ENCODE results near the gene FAM163B. TPM values are rescaled to one million over a fixed set of nuclear protein-coding genes. Genes with fewer than 3 reads are reported as not detected.
"Not testable (repeated sequence)": the region's sequence is repeated elsewhere in the genome, so short reads cannot be mapped to it uniquely, and the experiment has no call there.

Gene FAM163B
- total RNA-seq, 1 experiment from 2014 or later: not detected

DNA sequence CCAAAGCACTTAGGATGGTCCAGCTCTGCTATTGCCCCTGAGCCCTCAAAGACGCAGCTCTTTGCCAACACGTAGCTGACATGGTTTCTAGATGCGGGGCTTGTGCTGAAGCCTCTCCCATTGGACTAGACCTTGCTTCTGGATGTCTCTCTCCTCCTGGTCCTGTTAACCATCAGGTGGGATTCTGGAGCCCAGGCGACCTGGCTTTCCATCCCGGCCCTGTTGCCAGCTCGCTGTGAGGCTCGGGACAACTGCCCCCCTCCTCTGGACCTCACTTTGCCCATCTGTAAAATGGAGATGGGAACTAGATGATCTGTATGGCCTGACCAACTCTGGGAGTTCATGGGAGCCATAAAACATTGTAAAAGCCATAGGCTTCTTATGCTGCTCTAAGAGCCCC lies 31.0 kb upstream of the FAM163B start:
- no peak for DNase-seq (ENCODE audit: low read depth)

DNA sequence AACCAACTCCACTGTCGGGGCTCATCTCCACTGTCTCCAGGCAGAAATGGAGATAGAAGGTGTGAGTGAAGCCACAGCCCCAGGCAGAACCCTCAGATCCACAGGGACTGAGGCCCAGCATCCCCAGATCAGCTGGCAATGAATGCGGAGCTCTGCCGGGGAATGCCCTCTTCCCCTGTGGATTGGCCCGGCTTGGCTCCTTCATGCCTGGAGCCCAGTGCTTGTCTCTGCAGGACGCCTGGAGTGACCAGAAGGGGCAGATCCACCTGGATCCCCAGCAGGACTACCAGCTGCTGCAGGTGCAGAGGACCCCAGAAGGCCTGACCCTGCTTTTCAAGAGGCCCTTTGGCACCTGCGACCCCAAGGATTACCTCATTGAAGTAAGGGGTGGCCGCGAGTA lies 30.4 kb upstream of the FAM163B start:
- DNase-seq (ENCODE audit: low read depth): no peak

- no peak for DNase-seq (ENCODE audit: low read depth)
Observed at GRCh38 chr9:133638711-133639110, 29.5 kb upstream of the FAM163B start.

GRCh38 chr9:133638076-133638475 lies 28.9 kb upstream of the FAM163B start:
- DNase-seq (ENCODE audit: low read depth): no peak

- DNase-seq (ENCODE audit: low read depth): no peak
Observed at GRCh38 chr9:133637451-133638055, 28.4 kb upstream of the FAM163B start.

DNA sequence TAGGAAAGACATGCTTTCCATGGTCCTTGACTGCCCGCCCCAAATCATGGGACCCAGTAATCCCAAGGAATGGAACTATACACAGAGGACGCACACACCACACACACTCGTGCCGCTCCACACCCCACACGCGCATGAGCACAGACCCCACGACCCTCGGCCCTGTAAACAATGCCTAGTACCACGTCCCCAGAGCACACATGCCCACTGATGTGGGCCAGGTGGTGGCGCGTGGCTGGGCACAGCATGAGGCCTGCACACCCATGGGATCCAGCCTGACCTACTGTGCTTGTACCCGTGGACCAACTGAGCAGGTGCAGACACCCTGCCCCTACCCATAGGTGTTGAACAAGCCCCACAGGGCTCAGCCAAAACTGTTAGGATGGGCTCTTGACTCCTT lies 27.7 kb upstream of the FAM163B start:
- DNase-seq (ENCODE audit: low read depth): no peak

DNA sequence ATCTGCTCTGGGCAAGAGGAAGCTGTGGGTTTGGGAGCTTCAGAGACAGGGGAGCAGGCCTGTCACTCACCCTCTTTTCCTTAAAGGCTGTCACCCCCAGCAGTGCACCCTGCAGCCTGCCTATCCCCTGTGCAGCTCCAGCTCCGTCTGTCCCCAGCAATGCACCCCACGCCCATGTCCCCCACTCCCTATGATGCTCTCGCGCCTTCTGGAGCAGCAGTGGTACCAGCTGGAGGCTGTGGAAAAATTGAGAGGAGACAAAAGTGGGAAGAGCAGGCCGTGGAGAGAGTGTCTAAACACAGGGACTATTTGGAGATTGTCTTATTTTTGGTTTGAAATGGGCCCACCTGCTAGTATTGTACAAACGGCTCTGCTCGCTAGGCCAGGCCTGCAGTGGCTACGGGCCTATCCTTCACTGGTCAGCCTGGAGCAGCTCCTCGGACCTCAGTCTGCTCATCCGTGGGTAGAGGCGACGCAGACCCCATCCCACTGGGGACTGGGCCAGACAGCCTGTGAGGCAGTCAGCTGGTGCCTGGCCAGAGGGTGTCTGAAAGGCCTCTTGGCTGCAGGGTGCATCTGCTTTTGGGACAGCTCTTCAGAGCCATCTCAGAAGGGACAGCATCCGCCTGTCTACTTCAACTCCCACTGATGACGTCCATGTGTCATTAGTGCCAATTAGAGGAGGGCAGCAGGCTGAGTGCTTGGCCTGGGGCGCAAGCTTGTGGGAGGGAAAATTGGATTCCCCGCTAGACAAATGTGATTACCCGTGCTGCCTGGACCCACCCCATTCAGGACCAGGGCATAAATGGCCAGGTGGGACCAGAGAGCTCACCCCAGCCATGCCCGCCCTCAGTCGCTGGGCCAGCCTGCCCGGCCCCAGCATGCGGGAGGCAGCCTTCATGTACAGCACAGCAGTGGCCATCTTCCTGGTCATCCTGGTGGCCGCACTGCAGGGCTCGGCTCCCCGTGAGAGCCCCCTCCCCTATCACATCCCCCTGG lies 26.6 kb upstream of the FAM163B start, which contains the start of gene DBH:
TSS of gene DBH (plus strand) at position 831 of the 999 bp plus-strand sequence. CDS start at position 840, 9 bp downstream.
- DNase-seq (ENCODE audit: low read depth): no peak

GRCh38 chr9:133635098-133635497 lies 25.9 kb upstream of the FAM163B start:
- no peak for DNase-seq (ENCODE audit: low read depth)

DNA sequence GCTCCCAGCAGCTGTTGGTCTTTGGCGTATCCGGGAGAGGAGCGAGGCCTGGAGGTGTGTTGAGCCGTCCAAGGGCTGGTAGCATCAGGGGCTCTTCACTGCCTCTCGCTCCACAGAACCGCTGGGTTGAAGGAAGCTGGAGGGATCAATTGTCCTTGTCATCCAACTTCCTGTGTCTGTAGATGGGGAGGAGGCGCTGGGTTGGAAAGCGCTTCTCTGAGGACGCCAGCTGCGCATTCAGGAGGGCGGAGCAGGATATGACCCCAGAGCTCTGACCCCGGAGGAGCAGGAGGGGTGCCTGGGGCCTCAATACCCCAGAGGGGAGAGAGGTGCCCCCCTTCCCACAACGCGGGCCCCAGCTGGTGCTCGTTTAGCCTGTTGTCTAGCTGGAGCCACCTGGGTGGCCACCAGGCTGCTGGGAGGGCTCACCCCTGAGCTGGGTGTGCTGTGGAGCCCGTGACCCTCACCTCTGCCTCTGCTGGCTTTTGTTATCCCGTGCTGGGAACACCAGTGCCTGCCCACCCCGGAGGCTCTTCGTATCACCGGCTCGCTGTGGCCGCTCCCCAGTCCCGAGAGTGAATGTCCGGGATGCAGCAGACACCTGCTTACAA lies 25.0 kb upstream of the FAM163B start:
- DNase-seq (ENCODE audit: low read depth): no peak

- DNase-seq (ENCODE audit: low read depth): no peak
Observed at GRCh38 chr9:133633681-133634080, 24.5 kb upstream of the FAM163B start.

DNA sequence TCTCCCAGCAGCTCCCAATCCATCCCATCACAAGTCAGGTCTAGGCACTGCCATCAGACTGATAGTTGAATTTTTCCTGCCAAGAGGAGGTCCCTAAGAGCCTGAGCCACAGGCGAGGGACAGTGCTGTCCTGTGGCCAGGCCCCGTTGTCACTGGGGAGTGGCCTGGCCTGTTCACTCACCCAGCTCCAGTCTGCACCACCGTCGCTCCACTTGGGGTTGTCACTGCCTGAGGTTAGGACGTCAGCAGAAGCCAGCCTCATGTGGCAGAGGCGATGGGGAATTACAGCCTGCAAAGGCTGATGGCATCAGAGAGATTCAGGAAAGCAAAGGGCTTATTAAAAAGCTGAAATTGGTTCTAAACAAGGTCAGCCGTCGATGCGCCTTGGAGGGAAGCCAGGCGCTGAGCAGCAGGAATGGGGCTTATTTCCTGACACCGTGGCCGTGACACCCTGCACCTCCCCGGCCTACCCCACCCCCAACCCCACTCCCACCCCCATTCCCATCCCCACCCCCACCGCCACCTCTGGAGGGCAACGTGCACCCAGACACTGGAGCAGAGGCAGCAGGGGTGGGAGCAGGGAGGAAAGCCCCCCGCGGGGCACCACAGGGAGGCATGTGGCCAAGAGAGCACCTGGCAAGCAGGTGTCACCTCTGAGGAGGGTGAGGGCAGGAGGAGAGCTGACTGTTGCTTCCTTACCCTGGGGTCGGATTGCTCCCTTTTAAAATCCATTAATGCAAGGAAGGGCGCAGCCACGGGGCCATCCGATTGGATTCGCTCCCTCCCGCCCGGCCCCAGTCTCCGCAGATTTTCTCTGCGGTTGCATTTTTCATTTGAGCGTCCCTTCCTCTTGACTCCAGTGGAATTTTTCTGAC lies 23.9 kb upstream of the FAM163B start:
- no peak for DNase-seq (ENCODE audit: low read depth)

GRCh38 chr9:133631111-133631510 lies 21.9 kb upstream of the FAM163B start:
- DNase-seq (ENCODE audit: low read depth): no peak

- DNase-seq (ENCODE audit: low read depth): no peak
Observed at GRCh38 chr9:133629221-133630110, 20.3 kb upstream of the FAM163B start.

DNA sequence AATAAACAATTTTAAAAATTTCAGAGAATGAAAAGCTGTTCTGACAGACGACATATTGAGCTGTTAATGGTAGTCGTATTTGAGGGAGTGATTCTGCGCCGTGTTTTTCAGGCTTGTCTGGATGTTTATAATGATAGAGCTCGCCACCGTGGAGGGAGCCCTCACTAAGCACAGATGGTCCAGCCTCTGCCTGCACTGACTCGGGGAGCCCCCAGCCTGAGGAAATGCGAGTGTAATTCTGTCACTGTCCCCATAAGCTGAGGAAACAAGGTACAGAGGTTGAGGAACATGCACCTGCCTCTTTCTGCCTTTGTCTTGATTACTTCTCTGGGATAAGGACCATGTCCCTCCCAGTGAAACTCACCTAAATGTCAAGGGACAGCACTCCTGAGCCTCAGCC lies 19.6 kb upstream of the FAM163B start:
- no peak for DNase-seq (ENCODE audit: low read depth)

DNA sequence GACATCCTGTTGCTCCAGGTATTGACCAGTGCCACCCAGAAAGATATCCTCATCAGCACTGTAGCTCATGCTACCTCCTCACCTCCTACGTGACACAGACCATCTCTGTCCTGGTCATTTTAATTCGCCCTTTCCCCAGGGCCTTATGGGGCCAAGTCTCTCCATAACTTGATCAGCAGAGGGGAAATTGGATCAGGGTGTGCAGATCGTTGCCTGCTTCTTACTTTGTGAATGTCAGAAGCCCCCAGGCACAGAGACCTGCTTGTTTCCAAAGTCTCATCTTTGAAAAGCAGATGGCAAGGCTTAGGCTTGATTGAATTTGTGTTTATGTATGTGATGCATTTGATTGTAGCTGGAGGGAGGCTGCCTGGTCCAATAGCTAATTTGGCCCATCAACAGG lies 18.2 kb upstream of the FAM163B start:
- no peak for DNase-seq (ENCODE audit: low read depth)

- not testable (repeated sequence) for DNase-seq (ENCODE audit: low read depth)
Observed at GRCh38 chr9:133626008-133626407, 16.8 kb upstream of the FAM163B start.

DNA sequence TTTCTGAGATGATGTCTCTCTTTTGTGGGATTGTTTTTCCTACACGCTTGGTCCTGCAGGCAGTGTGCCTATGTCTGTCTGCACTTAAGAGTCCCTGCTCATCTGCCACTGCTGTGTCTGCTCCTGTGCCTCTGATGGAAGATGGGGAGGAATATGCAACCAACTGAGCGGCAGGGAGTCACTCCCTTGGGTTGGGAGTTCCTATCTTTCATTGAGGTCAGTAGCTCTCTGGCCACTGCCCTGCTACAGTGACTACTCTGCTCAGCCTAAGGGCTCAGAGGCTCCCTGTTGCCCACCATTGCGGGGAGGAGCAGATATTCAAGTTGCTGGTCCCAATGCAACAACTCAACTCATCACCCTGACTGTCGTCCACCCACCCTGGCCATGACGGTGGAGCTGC lies 13.4 kb upstream of the FAM163B start:
- no peak for DNase-seq (ENCODE audit: low read depth)

- DNase-seq (ENCODE audit: low read depth): no peak
Observed at GRCh38 chr9:133621725-133622267, 12.6 kb upstream of the FAM163B start.

- peak; percentile 44 for DNase-seq (ENCODE audit: low read depth)
Observed at GRCh38 chr9:133619791-133620190, 10.6 kb upstream of the FAM163B start.

DNA sequence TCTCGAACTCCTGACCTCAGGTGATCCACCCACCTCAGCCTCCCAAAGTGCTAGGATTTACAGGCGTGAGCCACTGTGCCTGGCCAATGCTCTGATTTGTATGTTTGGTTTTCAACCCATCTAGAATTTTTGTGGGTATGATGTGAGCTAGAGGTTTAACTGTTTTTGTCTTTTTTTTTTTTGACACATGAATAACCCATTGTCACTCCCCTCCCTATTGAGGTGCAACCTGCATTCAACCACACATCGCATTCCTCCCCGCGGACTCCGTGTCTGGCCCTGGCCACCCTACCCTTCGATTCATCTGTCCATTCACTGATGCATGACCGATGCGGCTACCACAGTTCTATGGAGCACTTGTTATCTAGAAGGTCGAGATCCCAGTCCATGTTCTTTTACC lies 9.5 kb upstream of the FAM163B start:
- no peak for DNase-seq (ENCODE audit: low read depth)
